HepG2 (cell line): Measurements from ENCODE around the gene SIVA1. TPM values are rescaled to one million over a fixed set of nuclear protein-coding genes. Genes with fewer than 3 reads are reported as not detected.

Experiments
- AGO2 ChIP-seq: fragments of 200-400 bp; formaldehyde crosslinking; optimal IDR thresholded peaks from 2 replicates; pipeline ENCODE3; 2017; ENCODE audit warnings: mild to moderate bottlenecking, low read depth, low read length, moderate library complexity
- CSRNP2 ChIP-seq: sonication (generic); formaldehyde crosslinking; conservative IDR thresholded peaks from 2 replicates; pipeline ENCODE4 v1.8.0; 2022; ENCODE audit warnings: low read depth, missing genetic modification reagents
- RELA ChIP-seq: sonication (generic); formaldehyde crosslinking; IDR thresholded peaks from 2 replicates; pipeline ENCODE4 v1.4.0; 2020; ENCODE audit warnings: missing genetic modification reagents
- RORA ChIP-seq: sonication (generic); formaldehyde crosslinking; IDR thresholded peaks from 2 replicates; pipeline ENCODE4 v1.5.0; 2020; ENCODE audit warnings: mild to moderate bottlenecking, missing genetic modification reagents, moderate library complexity
- ZBTB34 ChIP-seq: sonication (generic); formaldehyde crosslinking; IDR thresholded peaks from 2 replicates; pipeline ENCODE4 v1.8.0; 2022; ENCODE audit warnings: mild to moderate bottlenecking, missing genetic modification reagents
- ZNF552 ChIP-seq: sonication (generic); formaldehyde crosslinking; IDR thresholded peaks from 2 replicates; pipeline ENCODE4 v1.9.0; 2022; ENCODE audit warnings: missing genetic modification reagents, mild to moderate bottlenecking, borderline replicate concordance
- ZNF619 ChIP-seq: sonication (generic); formaldehyde crosslinking; IDR thresholded peaks from 2 replicates; pipeline ENCODE4 v1.4.0; 2020; ENCODE audit warnings: mild to moderate bottlenecking, missing genetic modification reagents
- ZNF746 ChIP-seq: sonication (generic); formaldehyde crosslinking; IDR thresholded peaks from 2 replicates; pipeline ENCODE4 v1.8.0; 2022; ENCODE audit warnings: mild to moderate bottlenecking, missing genetic modification reagents
- ZNF841 ChIP-seq: sonication (generic); formaldehyde crosslinking; IDR thresholded peaks from 2 replicates; pipeline ENCODE4 v1.8.1; 2023; ENCODE audit warnings: missing genetic modification reagents, borderline replicate concordance
- polyA plus RNA-seq, 8 experiments: library from polyadenylated mRNA; depleted of rRNA in 3 of 8; stranded (reverse) in 7 of 8; unstranded in 1 of 8; fragments of >200 nt; fragmentation: Illumina TruSeq in 4 of 8; extraction: Trizol in 4 of 8; gene quantifications; 2 replicates each; pipeline versions ENCODE4 v1.2.1 to v1.2.3, GENCODE V29; 2011 to 2016; ENCODE audit warnings: low read depth in 4 of 8, missing spikeins in 1 of 8, mixed read lengths in 1 of 8; ENCODE audit not compliant: insufficient read depth in 1 of 8
- total RNA-seq, 5 experiments: library from RNA; depleted of rRNA; stranded (reverse); fragments of >200 nt; fragmentation: Illumina TruSeq; extraction: Trizol; gene quantifications; 2 replicates each; pipeline ENCODE4 v1.2.3, GENCODE V29; 2016; ENCODE audit warnings: low read depth in 1 of 5
- TF ChIP-seq, protein P1 (sequence below): sonication (generic); formaldehyde crosslinking; IDR thresholded peaks from 2 replicates; pipeline ENCODE4 v1.8.0; 2022; ENCODE audit warnings: missing genetic modification reagents, mild to moderate bottlenecking, inconsistent platforms, borderline replicate concordance
- TF ChIP-seq, protein P2 (sequence below): sonication (generic); formaldehyde crosslinking; IDR thresholded peaks from 2 replicates; pipeline ENCODE4 v1.4.0; 2020; ENCODE audit warnings: missing genetic modification reagents
- TF ChIP-seq, protein P3 (sequence below): sonication (generic); formaldehyde crosslinking; IDR thresholded peaks from 2 replicates; pipeline ENCODE4 v1.4.0; 2020; ENCODE audit warnings: missing genetic modification reagents
- TF ChIP-seq, protein P4 (sequence below): sonication (generic); formaldehyde crosslinking; IDR thresholded peaks from 2 replicates; pipeline ENCODE4 v1.4.0; 2020; ENCODE audit warnings: missing genetic modification reagents

The SIVA1 gene
- total and polyA plus RNA-seq, 2 of the 13 experiments (the other 11 are each of a cell fraction or from before 2014, with no cell fraction given) = 123 to 186 TPM

DNA sequence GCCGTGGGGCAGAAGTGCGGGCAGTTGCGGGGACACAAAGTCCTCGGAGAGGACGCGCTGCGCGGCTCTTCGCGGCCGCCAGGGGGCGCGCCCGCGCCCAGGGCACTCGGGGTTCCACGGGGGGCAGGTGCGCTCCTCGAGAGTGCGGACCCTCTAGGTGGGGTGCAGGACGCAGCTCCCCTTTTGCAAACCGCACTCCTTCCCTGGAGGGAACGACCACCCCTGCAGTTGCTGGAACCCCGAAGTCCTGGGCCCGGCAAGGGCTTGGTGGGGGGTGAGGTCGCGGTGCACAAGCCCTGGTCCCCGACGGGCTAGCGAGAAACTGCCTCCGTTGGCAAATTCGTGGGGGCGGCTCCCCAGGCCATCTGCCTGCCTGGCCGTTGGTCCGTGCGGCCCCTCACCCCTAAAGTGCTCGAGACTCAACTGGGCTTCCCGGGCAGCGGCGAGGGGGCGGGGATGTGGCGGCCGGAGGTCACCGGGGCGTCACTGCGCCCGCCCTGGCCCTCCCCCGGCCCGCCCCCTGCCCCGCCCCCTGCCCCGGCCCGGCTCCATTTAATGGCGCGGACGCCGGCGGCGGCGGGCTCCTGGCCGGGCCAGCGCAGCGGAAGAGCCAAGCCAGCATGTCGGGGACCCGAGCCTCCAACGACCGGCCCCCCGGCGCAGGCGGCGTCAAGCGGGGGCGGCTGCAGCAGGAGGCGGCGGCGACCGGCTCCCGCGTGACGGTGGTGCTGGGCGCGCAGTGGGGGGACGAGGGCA lies 29.1 kb upstream of the SIVA1 start, which contains the start of gene ADSS1 (continued):
- TF ChIP-seq CSRNP2 (CRISPR knock-in tag) (no peak), ZNF552 (CRISPR knock-in tag) (no peak), ZBTB34 (CRISPR knock-in tag) (no peak), ZNF746 (CRISPR knock-in tag) (0 out of 2 replicates have a peak, but pooled peaks have one; percentile 35), AGO2 (peak; percentile 81), ZNF619 (no peak; the same call in 1 of the 2 replicates), RORA (CRISPR knock-in tag) (no peak), ZNF841 (CRISPR knock-in tag) (no peak), RELA (CRISPR knock-in tag) (no peak)
- TF ChIP-seq, protein P1, sequence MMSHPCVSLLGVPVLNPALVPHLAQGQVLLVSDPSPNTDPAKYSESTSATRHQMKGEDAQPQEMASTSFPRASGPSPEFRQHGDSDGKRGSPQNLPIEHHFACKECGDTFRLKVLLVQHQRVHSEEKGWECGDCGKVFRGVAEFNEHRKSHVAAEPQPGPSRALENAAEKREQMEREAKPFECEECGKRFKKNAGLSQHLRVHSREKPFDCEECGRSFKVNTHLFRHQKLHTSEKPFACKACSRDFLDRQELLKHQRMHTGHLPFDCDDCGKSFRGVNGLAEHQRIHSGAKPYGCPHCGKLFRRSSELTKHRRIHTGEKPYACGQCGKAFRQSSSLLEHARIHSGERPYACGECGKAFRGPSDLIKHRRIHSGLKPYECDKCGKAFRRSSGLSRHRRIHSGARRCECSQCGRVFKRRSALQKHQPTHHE (CRISPR knock-in tag) = 0 out of 2 replicates have a peak, but pooled peaks have one; percentile 23
- TF ChIP-seq, protein P2, sequence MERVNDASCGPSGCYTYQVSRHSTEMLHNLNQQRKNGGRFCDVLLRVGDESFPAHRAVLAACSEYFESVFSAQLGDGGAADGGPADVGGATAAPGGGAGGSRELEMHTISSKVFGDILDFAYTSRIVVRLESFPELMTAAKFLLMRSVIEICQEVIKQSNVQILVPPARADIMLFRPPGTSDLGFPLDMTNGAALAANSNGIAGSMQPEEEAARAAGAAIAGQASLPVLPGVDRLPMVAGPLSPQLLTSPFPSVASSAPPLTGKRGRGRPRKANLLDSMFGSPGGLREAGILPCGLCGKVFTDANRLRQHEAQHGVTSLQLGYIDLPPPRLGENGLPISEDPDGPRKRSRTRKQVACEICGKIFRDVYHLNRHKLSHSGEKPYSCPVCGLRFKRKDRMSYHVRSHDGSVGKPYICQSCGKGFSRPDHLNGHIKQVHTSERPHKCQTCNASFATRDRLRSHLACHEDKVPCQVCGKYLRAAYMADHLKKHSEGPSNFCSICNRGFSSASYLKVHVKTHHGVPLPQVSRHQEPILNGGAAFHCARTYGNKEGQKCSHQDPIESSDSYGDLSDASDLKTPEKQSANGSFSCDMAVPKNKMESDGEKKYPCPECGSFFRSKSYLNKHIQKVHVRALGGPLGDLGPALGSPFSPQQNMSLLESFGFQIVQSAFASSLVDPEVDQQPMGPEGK = peak; percentile 79
- TF ChIP-seq, protein P3, sequence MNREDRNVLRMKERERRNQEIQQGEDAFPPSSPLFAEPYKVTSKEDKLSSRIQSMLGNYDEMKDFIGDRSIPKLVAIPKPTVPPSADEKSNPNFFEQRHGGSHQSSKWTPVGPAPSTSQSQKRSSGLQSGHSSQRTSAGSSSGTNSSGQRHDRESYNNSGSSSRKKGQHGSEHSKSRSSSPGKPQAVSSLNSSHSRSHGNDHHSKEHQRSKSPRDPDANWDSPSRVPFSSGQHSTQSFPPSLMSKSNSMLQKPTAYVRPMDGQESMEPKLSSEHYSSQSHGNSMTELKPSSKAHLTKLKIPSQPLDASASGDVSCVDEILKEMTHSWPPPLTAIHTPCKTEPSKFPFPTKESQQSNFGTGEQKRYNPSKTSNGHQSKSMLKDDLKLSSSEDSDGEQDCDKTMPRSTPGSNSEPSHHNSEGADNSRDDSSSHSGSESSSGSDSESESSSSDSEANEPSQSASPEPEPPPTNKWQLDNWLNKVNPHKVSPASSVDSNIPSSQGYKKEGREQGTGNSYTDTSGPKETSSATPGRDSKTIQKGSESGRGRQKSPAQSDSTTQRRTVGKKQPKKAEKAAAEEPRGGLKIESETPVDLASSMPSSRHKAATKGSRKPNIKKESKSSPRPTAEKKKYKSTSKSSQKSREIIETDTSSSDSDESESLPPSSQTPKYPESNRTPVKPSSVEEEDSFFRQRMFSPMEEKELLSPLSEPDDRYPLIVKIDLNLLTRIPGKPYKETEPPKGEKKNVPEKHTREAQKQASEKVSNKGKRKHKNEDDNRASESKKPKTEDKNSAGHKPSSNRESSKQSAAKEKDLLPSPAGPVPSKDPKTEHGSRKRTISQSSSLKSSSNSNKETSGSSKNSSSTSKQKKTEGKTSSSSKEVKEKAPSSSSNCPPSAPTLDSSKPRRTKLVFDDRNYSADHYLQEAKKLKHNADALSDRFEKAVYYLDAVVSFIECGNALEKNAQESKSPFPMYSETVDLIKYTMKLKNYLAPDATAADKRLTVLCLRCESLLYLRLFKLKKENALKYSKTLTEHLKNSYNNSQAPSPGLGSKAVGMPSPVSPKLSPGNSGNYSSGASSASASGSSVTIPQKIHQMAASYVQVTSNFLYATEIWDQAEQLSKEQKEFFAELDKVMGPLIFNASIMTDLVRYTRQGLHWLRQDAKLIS (CRISPR knock-in tag) = no peak
- TF ChIP-seq, protein P4, sequence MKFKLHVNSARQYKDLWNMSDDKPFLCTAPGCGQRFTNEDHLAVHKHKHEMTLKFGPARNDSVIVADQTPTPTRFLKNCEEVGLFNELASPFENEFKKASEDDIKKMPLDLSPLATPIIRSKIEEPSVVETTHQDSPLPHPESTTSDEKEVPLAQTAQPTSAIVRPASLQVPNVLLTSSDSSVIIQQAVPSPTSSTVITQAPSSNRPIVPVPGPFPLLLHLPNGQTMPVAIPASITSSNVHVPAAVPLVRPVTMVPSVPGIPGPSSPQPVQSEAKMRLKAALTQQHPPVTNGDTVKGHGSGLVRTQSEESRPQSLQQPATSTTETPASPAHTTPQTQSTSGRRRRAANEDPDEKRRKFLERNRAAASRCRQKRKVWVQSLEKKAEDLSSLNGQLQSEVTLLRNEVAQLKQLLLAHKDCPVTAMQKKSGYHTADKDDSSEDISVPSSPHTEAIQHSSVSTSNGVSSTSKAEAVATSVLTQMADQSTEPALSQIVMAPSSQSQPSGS (CRISPR knock-in tag) = 0 out of 2 replicates have a peak, but pooled peaks have one; percentile 23
